Lung (tissue), 12 donors: ENCODE data around the gene MTUS2. TPM values are rescaled to one million over a fixed set of nuclear protein-coding genes. Genes with fewer than 3 reads are reported as not detected.

Experiments used
- ATAC-seq: fragments of 200-7000 bp; cut with Tn5 transposase; one replicate; pipeline ENCODE4 v1.9.1; 2020; ENCODE audit warnings: moderate number of reproducible peaks; ENCODE audit not compliant: insufficient read depth, low FRiP score
- DNase-seq, 3 donors: peaks; one replicate each; pipeline ENCODE4 v3.0.0-alpha.2; 2013 to 2017
- H3K27ac ChIP-seq, 2 donors: one replicate each; pipeline ENCODE4 v1.5.1; 2013; ENCODE audit warnings: mild to moderate bottlenecking in 2 of 2, moderate library complexity in 2 of 2, control low read depth in 1 of 2, inconsistent platforms in 1 of 2, low read depth in 1 of 2, low read length in 1 of 2
- H3K27me3 ChIP-seq, 3 donors: one replicate each; pipeline ENCODE4 v1.5.1; 2013; ENCODE audit warnings: low read length in 2 of 3; ENCODE audit not compliant: control insufficient read depth in 3 of 3, insufficient read depth in 3 of 3
- H3K36me3 ChIP-seq, 4 donors: one replicate each; pipeline ENCODE4 v1.5.1; 2013; ENCODE audit warnings: low read length in 4 of 4, mild to moderate bottlenecking in 1 of 4, moderate library complexity in 1 of 4; ENCODE audit not compliant: control insufficient read depth in 4 of 4, insufficient read depth in 4 of 4
- H3K4me1 ChIP-seq, 5 donors: one replicate each; pipeline ENCODE4 v1.5.1; 2013; ENCODE audit warnings: low read length in 5 of 5, mild to moderate bottlenecking in 2 of 5, moderate library complexity in 1 of 5; ENCODE audit not compliant: control insufficient read depth in 5 of 5, insufficient read depth in 5 of 5
- H3K4me3 ChIP-seq: one replicate; pipeline ENCODE4 v1.5.1; 2013; ENCODE audit warnings: mild to moderate bottlenecking, control low read depth, moderate library complexity
- H3K9ac ChIP-seq, 2 donors: one replicate each; pipeline ENCODE4 v1.5.1; 2013; ENCODE audit warnings: low read length in 2 of 2, control low read depth in 1 of 2; ENCODE audit not compliant: insufficient read depth in 1 of 2
- H3K9me3 ChIP-seq, 4 donors: one replicate each; pipeline ENCODE4 v1.5.1; 2013; ENCODE audit warnings: low read length in 3 of 4, mild to moderate bottlenecking in 1 of 4, moderate library complexity in 1 of 4; ENCODE audit not compliant: control insufficient read depth in 4 of 4, insufficient read depth in 3 of 4
- CTCF ChIP-seq: IDR thresholded peaks from 2 replicates; pipeline ENCODE4 v1.5.1; 2012; ENCODE audit warnings: mild to moderate bottlenecking; ENCODE audit errors: control extremely low read depth, extremely low read depth
- WGBS, 2 donors: extraction: QIAGEN DNeasy Blood & Tissue Kit; methylation state at CpG; one replicate each; pipeline ENCODE4 v1.1.7; 2013; 5-methylcytosine and 5-hydroxymethylcytosine counted together
- polyA plus RNA-seq, 2 donors: library from polyadenylated mRNA; stranded (reverse); fragments of 200-250 nt; gene quantifications; one replicate each; pipeline ENCODE4 v1.2.1, GENCODE V29; 2013
- total RNA-seq, 2 donors: library from RNA; depleted of rRNA in 1 of 2; stranded (reverse); fragments of >200 nt in 1 of 2; gene quantifications; one replicate each; pipeline ENCODE4 v1.2.1, GENCODE V29; 2014 to 2021
- donor health status: control.
- donor health status: control.
- donor health status: Bipolar disorder and iron deficiency.
- donor health status: healthy.
- donor health status: DM: yes; HTN: yes; CAD: no.

MTUS2 gene
- total and polyA plus RNA-seq, 4 donors: 0.03 to 0.54 (median 0.08) TPM

DNA sequence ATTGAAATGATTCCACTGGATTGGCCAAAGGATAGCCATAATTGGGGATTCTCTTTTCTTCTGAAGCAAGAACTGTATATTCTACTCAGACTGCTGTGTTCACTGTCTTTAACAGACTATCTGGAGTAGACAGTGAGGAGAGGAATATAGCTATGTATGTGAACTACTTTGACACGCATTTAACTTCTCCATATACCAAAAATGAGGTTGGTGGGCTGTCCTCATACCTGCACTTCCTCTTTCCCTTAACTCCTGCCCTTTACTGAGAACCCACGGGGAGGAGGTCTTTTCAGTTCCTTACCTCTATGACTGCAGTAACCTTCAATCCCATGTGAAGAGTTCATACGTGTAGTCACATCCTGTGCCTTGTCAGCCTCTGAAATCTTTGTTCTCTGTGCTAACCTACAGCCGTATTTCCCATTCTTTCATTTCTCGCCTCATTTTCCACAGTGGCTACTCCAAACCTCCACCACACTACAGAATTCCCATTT lies 305.8 kb downstream of the MTUS2 start:
- no peak for TF ChIP-seq CTCF
- Histone ChIP-seq H3K4me3 (no peak overlapping the region), H3K27ac (no peak overlapping the region), H3K4me1 (no peaks in the 10 kb centered on the region), H3K9me3 (peaks cover 0 to 2% (median 0%) of the 10 kb centered on the region in 4 donors), H3K36me3 (no peaks in the 10 kb centered on the region), H3K9ac (no peak overlapping the region), H3K27me3 (no peaks in the 10 kb centered on the region)
- 46 to 52% methylated on average over 5 of the region's 5 CpGs for WGBS, 2 donors
- ATAC-seq (no peak), DNase-seq (no peak)

- 73 to 79% methylated on average over 2 of the region's 2 CpGs for WGBS, 2 donors
- H3K9ac ChIP-seq: no peak overlapping the region
- no peak for DNase-seq
- H3K4me3 ChIP-seq: no peak overlapping the region
- H3K27me3 ChIP-seq: no peaks in the 10 kb centered on the region
- H3K27ac ChIP-seq: peak overlapping the region in 1 of 2 donors; percentile 37
- no peaks in the 10 kb centered on the region for H3K4me1 ChIP-seq
- ATAC-seq: no peak
- H3K36me3 ChIP-seq: no peaks in the 10 kb centered on the region
- peaks cover 0 to 4% (median 0%) of the 10 kb centered on the region in 4 donors for H3K9me3 ChIP-seq
- no peak for TF ChIP-seq CTCF
Observed at GRCh38 chr13:29129616-29130015, 309.5 kb downstream of the MTUS2 start.

- ATAC-seq (no peak), DNase-seq (no peak)
- no peak overlapping the region for H3K4me3 ChIP-seq
- no peak overlapping the region for H3K9ac ChIP-seq
- TF ChIP-seq CTCF: no peak
- H3K27me3 ChIP-seq: no peaks in the 10 kb centered on the region
- no peak overlapping the region for H3K27ac ChIP-seq
- 87 to 96% methylated on average over 1 of the region's 1 CpG for WGBS, 2 donors
- no peaks in the 10 kb centered on the region for H3K4me1 ChIP-seq
- H3K36me3 ChIP-seq: no peaks in the 10 kb centered on the region
- H3K9me3 ChIP-seq: peaks cover 0 to 4% (median 0%) of the 10 kb centered on the region in 4 donors
Observed at GRCh38 chr13:29131159-29131558, 311.0 kb downstream of the MTUS2 start.
